WERI-Rb-1 (cell line): ENCODE results near the gene TIMP2.

Source experiments
- DNase-seq: peaks from one replicate; pipeline ENCODE4 v3.0.0-alpha.2; 2020
- H3K27ac ChIP-seq: fragments of 250-450 bp; sonication (Bioruptor Pico); 2 replicates; pipeline ENCODE4 v1.5.1; 2020; ENCODE audit warnings: mild to moderate bottlenecking, moderate library complexity
- H3K27me3 ChIP-seq: fragments of 250-450 bp; sonication (Bioruptor Pico); 2 replicates; pipeline ENCODE4 v1.5.1; 2021; ENCODE audit warnings: mild to moderate bottlenecking, low read depth, moderate library complexity; ENCODE audit not compliant: insufficient read depth, severe bottlenecking
- H3K36me3 ChIP-seq: fragments of 250-450 bp; sonication (Bioruptor Pico); 2 replicates; pipeline ENCODE4 v1.5.1; 2020; ENCODE audit warnings: mild to moderate bottlenecking, moderate library complexity
- H3K4me3 ChIP-seq: 2 replicates; pipeline ENCODE4 v1.5.1; 2011; ENCODE audit warnings: low read depth, mild to moderate bottlenecking, control low read depth, low read length
- H3K9me3 ChIP-seq: fragments of 250-450 bp; sonication (Bioruptor Pico); 2 replicates; pipeline ENCODE4 v1.5.1; 2021; ENCODE audit warnings: mild to moderate bottlenecking, moderate library complexity; ENCODE audit not compliant: severe bottlenecking
- TF ChIP-seq, protein P1 (sequence below): IDR thresholded peaks from 2 replicates; pipeline ENCODE4 v1.5.1; 2011; ENCODE audit warnings: low read depth, mild to moderate bottlenecking, control low read depth, inconsistent platforms, low read length

Gene TIMP2

DNA sequence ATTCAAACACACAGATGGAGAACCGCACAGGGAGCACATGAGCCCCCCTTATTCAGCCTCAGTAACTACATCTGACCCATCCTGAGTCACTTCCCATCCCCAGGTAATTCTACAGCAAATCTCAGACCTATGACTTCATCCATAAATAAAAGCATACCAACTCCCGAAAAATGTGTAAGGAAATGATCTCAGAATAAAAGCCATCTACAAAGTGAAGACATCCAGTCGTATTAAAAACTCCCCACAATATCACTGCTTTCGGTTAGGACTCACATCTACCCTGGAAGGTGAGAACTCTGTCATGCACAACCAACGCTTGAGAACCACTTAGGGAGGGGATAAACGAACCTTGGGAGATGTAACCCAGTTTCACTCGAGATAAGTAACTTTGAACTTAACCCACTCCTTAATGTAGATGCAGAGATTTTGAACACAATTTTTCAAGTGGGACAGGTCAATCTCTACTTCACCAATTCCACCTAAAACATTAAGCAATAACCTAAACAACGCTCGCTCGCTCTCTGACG lies 85.9 kb downstream of the TIMP2 start:
- H3K27me3 ChIP-seq = no peaks in the 10 kb centered on the region
- H3K36me3 ChIP-seq = peaks cover 44% of the 10 kb centered on the region
- no peaks in the 10 kb centered on the region for H3K9me3 ChIP-seq
- TF ChIP-seq, protein P1, sequence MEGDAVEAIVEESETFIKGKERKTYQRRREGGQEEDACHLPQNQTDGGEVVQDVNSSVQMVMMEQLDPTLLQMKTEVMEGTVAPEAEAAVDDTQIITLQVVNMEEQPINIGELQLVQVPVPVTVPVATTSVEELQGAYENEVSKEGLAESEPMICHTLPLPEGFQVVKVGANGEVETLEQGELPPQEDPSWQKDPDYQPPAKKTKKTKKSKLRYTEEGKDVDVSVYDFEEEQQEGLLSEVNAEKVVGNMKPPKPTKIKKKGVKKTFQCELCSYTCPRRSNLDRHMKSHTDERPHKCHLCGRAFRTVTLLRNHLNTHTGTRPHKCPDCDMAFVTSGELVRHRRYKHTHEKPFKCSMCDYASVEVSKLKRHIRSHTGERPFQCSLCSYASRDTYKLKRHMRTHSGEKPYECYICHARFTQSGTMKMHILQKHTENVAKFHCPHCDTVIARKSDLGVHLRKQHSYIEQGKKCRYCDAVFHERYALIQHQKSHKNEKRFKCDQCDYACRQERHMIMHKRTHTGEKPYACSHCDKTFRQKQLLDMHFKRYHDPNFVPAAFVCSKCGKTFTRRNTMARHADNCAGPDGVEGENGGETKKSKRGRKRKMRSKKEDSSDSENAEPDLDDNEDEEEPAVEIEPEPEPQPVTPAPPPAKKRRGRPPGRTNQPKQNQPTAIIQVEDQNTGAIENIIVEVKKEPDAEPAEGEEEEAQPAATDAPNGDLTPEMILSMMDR = no peak
- H3K27ac ChIP-seq = peak overlapping the region; percentile 88; the same call in 1 of the 2 replicates
- H3K4me3 ChIP-seq = peak overlapping the region; percentile 78
- no peak for DNase-seq

GRCh38 chr17:78838574-78839005 lies 86.6 kb downstream of the TIMP2 start:
- no peak overlapping the region for H3K4me3 ChIP-seq
- TF ChIP-seq, protein P1 = no peak
- DNase-seq = no peak
- H3K27ac ChIP-seq = no peak overlapping the region
- no peaks in the 10 kb centered on the region for H3K27me3 ChIP-seq
- no peaks in the 10 kb centered on the region for H3K9me3 ChIP-seq
- H3K36me3 ChIP-seq = peaks cover 51% of the 10 kb centered on the region

DNA sequence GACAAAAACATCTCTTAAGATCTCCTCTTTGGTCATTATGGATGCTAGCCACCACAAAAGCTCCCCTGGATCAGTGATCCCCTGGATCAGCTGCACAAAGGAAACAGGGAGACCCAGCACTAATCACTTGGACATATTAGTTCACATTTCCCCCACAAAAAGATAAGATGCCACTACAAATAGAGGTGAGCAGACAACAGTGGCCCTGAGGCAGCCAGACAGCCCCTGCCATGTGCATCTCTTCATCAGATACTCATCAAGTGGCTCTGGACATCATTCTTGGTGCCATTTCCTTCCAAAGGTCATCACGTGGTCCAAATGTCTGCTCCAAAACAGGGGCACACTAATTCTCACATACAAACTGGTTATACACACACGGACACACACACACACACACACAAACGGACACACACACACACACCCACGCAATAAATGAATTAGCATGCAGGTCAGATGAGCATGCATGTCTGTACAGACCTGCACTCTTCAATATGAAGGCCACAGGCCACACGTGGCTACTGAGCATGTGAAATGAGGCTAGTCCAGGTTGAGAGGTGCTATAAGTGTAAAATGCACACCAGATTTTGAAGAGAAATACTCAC lies 88.7 kb downstream of the TIMP2 start:
- H3K27ac ChIP-seq = no peak overlapping the region
- TF ChIP-seq, protein P1 = no peak
- peaks cover 72% of the 10 kb centered on the region for H3K36me3 ChIP-seq
- H3K4me3 ChIP-seq = no peak overlapping the region
- DNase-seq = no peak
- no peaks in the 10 kb centered on the region for H3K9me3 ChIP-seq
- no peaks in the 10 kb centered on the region for H3K27me3 ChIP-seq

DNA sequence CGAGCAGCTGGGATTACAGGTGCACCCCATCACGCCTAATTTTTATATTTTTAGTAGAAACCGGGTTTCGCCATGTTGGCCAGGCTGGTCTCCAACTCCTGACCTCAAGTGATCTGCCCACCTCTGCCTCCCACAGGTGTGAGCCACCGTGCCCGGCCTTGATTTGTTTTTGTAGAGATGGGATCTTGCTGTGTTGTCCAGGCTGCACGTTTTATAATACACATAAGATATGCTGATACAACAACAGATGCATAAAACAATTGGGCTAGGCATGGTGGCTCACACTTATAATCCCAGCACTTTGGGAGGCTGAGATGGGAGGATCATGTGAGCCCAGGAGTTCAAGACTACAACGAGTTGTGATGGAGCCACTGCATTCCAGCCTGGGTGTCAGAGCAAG lies 90.6 kb downstream of the TIMP2 start:
- TF ChIP-seq, protein P1 = no peak
- Histone ChIP-seq H3K36me3 (peaks cover 86% of the 10 kb centered on the region), H3K4me3 (no peak overlapping the region), H3K27me3 (no peaks in the 10 kb centered on the region), H3K9me3 (no peaks in the 10 kb centered on the region), H3K27ac (no peak overlapping the region)
- no peak for DNase-seq

- TF ChIP-seq, protein P1 = no peak
- no peak overlapping the region for H3K4me3 ChIP-seq
- H3K9me3 ChIP-seq = no peaks in the 10 kb centered on the region
- H3K36me3 ChIP-seq = peaks cover 97% of the 10 kb centered on the region
- H3K27me3 ChIP-seq = no peaks in the 10 kb centered on the region
- no peak for DNase-seq
- no peak overlapping the region for H3K27ac ChIP-seq
Observed at GRCh38 chr17:78832541-78832810, 92.7 kb downstream of the TIMP2 start.
